SK-N-SH (cell line): ENCODE data around the gene SEC14L5.

ENCODE experiments used
- TEAD4 ChIP-seq: IDR thresholded peaks from 2 replicates; pipeline ENCODE4 v1.4.0; 2012; ENCODE audit warnings: mild to moderate bottlenecking, borderline replicate concordance; ENCODE audit not compliant: insufficient read depth
- TF ChIP-seq, protein P1 (sequence below): fragments of 200-600 bp; sonication (generic); IDR thresholded peaks from 2 replicates; pipeline ENCODE4 v1.6.1; 2017; ENCODE audit warnings: antibody characterized with exemption, mild to moderate bottlenecking, moderate library complexity

DNA sequence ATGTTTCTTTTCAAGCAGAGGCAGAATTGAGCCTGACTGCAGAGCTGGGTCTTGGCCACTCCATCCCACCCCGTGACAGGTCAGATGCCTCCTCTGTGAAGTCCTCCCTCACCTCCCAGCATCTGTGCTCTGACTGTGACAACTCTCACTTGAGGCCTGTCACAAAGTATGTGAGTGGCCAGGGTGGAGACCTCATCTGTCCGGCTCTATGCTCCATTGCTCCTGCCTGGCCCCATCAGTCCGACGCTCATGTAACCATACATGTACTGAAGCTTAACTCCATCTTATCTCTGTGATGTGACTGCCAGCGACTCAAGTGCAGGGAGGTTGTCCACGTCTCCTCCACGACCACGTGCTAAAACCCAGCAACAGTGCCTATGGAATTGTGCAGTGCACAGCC, 24.7 kb upstream of the SEC14L5 start:
- TF ChIP-seq, protein P1, sequence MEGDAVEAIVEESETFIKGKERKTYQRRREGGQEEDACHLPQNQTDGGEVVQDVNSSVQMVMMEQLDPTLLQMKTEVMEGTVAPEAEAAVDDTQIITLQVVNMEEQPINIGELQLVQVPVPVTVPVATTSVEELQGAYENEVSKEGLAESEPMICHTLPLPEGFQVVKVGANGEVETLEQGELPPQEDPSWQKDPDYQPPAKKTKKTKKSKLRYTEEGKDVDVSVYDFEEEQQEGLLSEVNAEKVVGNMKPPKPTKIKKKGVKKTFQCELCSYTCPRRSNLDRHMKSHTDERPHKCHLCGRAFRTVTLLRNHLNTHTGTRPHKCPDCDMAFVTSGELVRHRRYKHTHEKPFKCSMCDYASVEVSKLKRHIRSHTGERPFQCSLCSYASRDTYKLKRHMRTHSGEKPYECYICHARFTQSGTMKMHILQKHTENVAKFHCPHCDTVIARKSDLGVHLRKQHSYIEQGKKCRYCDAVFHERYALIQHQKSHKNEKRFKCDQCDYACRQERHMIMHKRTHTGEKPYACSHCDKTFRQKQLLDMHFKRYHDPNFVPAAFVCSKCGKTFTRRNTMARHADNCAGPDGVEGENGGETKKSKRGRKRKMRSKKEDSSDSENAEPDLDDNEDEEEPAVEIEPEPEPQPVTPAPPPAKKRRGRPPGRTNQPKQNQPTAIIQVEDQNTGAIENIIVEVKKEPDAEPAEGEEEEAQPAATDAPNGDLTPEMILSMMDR = no peak
- TF ChIP-seq TEAD4 = no peak
